GM12874 (cell line): ENCODE results near the gene USP16.

Experiments used
- TF ChIP-seq, protein P1 (sequence below): IDR thresholded peaks from 2 replicates; pipeline ENCODE4 v1.5.1; 2011; ENCODE audit warnings: low read depth, mild to moderate bottlenecking, control low read depth, low read length, moderate library complexity; ENCODE audit not compliant: insufficient read depth

Gene USP16

DNA sequence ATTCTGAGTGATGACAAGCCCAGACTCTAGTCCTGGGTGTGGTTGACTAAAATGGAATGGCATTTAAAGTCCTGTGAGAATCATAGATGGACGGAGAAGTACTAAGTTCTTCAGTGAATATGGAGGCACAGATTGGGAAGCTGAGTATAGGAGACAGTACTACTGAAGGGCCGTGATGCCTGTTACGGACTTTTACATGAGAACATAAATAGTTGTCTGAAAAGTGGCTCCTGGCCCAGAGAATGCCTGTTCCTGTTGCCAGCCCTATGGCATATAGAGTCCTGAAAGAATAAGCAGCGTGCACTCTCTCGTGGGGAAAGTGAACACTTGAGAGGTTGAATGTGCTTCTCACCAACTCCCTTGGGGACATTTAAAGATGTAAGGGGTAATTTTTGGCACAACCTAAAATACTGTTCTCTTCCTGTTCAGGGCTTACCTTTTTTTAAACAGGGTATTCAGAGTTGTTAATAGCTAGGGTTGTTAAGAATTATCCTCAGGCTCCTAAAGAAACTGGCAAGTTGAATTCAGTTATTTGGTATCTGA is 28.6 kb downstream of the USP16 start:
- TF ChIP-seq, protein P1, sequence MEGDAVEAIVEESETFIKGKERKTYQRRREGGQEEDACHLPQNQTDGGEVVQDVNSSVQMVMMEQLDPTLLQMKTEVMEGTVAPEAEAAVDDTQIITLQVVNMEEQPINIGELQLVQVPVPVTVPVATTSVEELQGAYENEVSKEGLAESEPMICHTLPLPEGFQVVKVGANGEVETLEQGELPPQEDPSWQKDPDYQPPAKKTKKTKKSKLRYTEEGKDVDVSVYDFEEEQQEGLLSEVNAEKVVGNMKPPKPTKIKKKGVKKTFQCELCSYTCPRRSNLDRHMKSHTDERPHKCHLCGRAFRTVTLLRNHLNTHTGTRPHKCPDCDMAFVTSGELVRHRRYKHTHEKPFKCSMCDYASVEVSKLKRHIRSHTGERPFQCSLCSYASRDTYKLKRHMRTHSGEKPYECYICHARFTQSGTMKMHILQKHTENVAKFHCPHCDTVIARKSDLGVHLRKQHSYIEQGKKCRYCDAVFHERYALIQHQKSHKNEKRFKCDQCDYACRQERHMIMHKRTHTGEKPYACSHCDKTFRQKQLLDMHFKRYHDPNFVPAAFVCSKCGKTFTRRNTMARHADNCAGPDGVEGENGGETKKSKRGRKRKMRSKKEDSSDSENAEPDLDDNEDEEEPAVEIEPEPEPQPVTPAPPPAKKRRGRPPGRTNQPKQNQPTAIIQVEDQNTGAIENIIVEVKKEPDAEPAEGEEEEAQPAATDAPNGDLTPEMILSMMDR = no peak

DNA sequence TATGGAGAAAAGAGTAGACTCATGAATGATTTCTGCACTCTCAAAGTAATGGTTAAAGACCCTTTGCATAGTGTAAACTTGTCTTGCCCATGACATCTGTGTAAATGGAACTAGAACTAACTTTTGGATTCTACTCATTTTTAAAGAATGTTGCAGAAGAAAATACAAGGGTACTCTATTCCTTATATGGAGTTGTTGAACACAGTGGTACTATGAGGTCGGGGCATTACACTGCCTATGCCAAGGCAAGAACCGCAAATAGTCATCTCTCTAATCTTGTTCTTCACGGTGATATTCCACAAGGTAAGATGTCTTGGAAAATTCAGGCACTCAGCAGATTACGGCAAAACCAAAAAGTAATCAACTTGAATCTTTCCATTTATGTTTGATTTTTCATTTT is 29.2 kb downstream of the USP16 start:
- TF ChIP-seq, protein P1 = no peak

DNA sequence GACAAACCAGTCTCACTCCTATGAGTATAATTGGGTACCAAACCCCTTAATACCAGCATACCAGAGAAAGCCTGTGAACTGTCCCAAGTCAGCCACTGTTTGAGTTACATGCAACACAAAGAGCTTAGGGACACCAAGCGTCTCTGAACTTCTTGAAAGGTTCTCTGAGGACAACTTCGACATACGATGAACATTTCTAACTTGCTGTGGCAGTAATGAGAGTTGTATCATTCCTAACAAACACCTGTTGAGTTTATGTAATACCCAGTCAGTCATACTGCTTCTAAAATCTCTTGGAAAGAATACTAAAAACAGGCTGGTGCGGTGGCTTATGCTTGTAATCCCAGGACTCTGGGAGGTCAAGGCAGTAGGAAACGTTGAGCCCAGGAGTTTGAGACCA is 30.6 kb downstream of the USP16 start:
- TF ChIP-seq, protein P1 = no peak

DNA sequence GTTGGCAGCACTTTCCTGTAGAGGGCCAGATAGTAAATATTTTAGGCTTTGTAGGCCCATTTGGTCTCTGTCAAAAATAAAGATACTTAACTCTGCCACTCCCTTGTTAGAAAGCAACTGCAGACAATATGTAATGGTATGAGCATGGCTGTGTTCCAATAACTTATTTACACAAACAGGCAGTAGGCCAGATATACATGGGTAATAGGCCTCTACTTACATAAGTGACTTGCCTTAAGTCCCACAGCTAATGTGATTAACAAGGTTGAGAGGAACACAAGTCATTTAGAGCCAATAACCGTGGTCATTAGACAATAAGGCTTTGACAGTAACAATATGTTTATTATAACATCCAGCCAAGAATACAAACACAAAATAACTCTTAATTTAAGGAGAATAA is 31.5 kb downstream of the USP16 start:
- TF ChIP-seq, protein P1 = no peak

DNA sequence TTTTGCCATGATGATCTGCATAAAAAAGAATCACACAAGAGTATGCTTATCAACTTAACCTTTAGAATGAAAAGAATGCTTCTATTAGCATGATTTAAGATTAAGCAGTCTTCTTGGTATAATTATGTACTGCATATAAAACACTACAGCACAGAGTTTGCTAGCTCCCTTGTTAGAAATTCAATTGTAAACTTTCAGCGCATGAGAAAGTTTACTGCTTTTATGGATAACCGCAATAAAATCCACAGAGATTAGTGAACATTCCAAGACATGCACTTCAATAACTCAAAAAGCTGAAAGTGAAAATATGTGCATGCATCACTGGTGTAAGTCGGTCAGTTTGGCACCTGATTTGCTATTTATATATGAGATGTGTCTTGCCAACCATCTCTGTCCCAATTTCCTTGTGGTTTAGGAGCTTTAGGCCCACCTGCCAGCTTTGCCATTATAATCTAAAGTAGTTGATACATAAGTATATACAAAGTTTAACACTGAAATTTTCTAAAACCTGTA is 32.1 kb downstream of the USP16 start:
- TF ChIP-seq, protein P1 = no peak

DNA sequence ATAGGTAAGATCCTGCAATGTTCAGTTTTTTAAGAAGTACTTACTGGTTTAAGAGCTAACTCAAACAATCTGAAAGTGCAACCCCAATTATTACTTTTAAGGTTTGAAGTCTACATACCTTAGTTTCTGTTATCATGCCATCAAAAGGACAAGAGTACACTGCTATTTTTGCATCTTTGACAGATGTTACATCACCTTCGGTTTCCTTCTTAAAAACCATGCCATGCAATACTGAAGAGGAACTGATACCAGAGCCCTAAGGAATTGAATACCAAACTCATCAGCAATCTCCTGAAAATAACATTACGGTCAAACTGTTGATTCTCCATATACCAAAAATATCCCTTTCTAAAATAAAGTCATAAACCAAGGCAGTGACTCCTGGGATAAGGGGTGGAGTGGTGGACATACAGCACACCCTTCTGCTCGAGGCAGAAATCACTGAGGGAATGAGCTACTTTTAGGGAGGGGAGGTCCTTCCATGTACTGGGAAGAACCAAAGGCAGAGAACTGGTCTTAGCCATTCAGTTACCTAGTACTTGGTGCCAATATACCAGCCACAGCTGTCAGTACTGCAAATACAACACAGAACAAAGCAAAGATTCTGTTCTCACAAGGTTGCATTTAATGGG is 40.5 kb downstream of the USP16 start:
- TF ChIP-seq, protein P1 = no peak

DNA sequence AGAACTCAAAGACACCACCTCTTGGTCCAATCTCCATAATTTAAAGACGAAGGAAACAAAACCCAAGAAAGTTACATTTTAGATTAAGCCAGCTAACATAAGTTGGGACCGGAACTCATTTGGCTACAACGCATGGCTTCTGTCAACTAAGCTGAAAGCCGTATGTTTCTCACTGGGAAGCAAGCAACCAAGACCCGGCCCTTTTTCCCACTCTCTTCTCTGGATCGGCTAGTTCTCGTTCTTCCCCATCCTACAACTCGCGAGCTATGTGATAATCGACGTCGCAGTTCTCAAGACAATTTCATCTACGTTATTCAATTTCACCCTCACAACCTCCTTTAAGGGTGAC is 48.4 kb downstream of the USP16 start:
- TF ChIP-seq, protein P1 = no peak
